Neural cell (in vitro differentiated cells): ENCODE measurements around the gene NOM1. TPM values are rescaled to one million over a fixed set of nuclear protein-coding genes. Genes with fewer than 3 reads are reported as not detected.

Experiments used
- H2AFZ ChIP-seq: fragments of 200-600, 300-800 bp; sonication (generic), shearing (Covaris generic); 2 replicates; pipeline ENCODE4 v1.6.0; 2014; ENCODE audit warnings: low read depth, mild to moderate bottlenecking, antibody characterized with exemption, low read length, moderate library complexity
- H3F3A ChIP-seq: fragments of 200-600 bp; shearing (Covaris generic); 2 replicates; pipeline ENCODE4 v1.6.1; 2016; ENCODE audit warnings: mild to moderate bottlenecking, moderate library complexity, mixed read lengths, antibody characterized with exemption, low read length; ENCODE audit not compliant: insufficient read depth, poor library complexity, severe bottlenecking
- H3K27ac ChIP-seq: fragments of 200-600, 300-800 bp; sonication (generic), shearing (Covaris generic); 2 replicates; pipeline ENCODE4 v1.5.1; 2014; ENCODE audit warnings: mild to moderate bottlenecking, low read length, moderate library complexity
- H3K27me3 ChIP-seq: fragments of 300-800, 200-600 bp; sonication (generic), shearing (Covaris generic); 2 replicates; pipeline ENCODE4 v1.6.0; 2014; ENCODE audit warnings: mild to moderate bottlenecking, low read depth, low read length, moderate library complexity; ENCODE audit not compliant: insufficient read depth
- H3K36me3 ChIP-seq: fragments of 300-800, 200-600 bp; sonication (generic), shearing (Covaris generic); 2 replicates; pipeline ENCODE4 v1.5.1; 2014; ENCODE audit warnings: mild to moderate bottlenecking, antibody characterized with exemption, low read length, moderate library complexity; ENCODE audit not compliant: insufficient read depth
- H3K4me2 ChIP-seq: fragments of 300-800, 200-600 bp; sonication (generic), shearing (Covaris generic); 2 replicates; pipeline ENCODE4 v1.6.0; 2014; ENCODE audit warnings: mild to moderate bottlenecking, low read length
- H3K4me3 ChIP-seq: fragments of 300-800, 200-600 bp; sonication (generic), shearing (Covaris generic); 2 replicates; pipeline ENCODE4 v1.5.1; 2014; ENCODE audit warnings: mild to moderate bottlenecking, low read length, moderate library complexity
- H3K79me2 ChIP-seq: fragments of 200-600 bp; shearing (Covaris generic); replicated peaks from 2 replicates; pipeline ENCODE4 v1.6.0; 2014; ENCODE audit warnings: mild to moderate bottlenecking, low read length, moderate library complexity; ENCODE audit not compliant: insufficient read depth
- H3K9ac ChIP-seq: fragments of 300-800, 200-600 bp; sonication (generic), shearing (Covaris generic); 2 replicates; pipeline ENCODE4 v1.6.1; 2016; ENCODE audit warnings: mild to moderate bottlenecking, low read length, mixed read lengths
- H3K9me2 ChIP-seq: fragments of 200-600 bp; shearing (Covaris generic); 2 replicates; pipeline ENCODE4 v1.6.1; 2016; ENCODE audit warnings: mild to moderate bottlenecking, low read length, mixed read lengths; ENCODE audit not compliant: insufficient read depth
- H3K9me3 ChIP-seq: fragments of 200-600, 300-800 bp; sonication (generic), shearing (Covaris generic); 2 replicates; pipeline ENCODE4 v1.6.1; 2016; ENCODE audit warnings: mild to moderate bottlenecking, mixed run types, low read length, moderate library complexity, mixed read lengths
- H4K20me1 ChIP-seq: fragments of 200-600 bp; shearing (Covaris generic); 2 replicates; pipeline ENCODE4 v1.6.1; 2016; ENCODE audit warnings: mild to moderate bottlenecking, mixed run types; ENCODE audit not compliant: insufficient read depth
- EP300 ChIP-seq: fragments of 450-650 bp; conservative IDR thresholded peaks from 2 replicates; pipeline ENCODE4 v1.6.1; 2014; ENCODE audit warnings: antibody characterized with exemption, mild to moderate bottlenecking, moderate library complexity; ENCODE audit not compliant: poor library complexity, severe bottlenecking
- EZH2 ChIP-seq: fragments of 200-600, 300-800 bp; shearing (Covaris generic), sonication (generic); IDR thresholded peaks from 2 replicates; pipeline ENCODE4 v1.6.1; 2014; ENCODE audit warnings: antibody characterized with exemption, low read length, borderline replicate concordance, mild to moderate bottlenecking; ENCODE audit not compliant: insufficient read depth, poor library complexity, severe bottlenecking
- MXI1 ChIP-seq: fragments of 450-650 bp; conservative IDR thresholded peaks from 2 replicates; pipeline ENCODE4 v1.6.1; 2014; ENCODE audit warnings: antibody characterized with exemption, mild to moderate bottlenecking; ENCODE audit not compliant: poor library complexity, severe bottlenecking
- POLR2AphosphoS5 ChIP-seq: IDR thresholded peaks from 2 replicates; pipeline ENCODE4 v1.6.1; 2012
- RAD21 ChIP-seq: fragments of 450-650 bp; conservative IDR thresholded peaks from 2 replicates; pipeline ENCODE4 v1.6.1; 2014; ENCODE audit warnings: antibody characterized with exemption, mild to moderate bottlenecking, moderate library complexity
- SMC3 ChIP-seq: fragments of 450-650 bp; conservative IDR thresholded peaks from 2 replicates; pipeline ENCODE4 v1.6.1; 2014; ENCODE audit warnings: antibody characterized with exemption, mild to moderate bottlenecking, moderate library complexity; ENCODE audit not compliant: poor library complexity
- TAF1 ChIP-seq: IDR thresholded peaks from 2 replicates; pipeline ENCODE4 v1.6.1; 2012; ENCODE audit warnings: low read depth
- polyA plus RNA-seq: library from polyadenylated mRNA; depleted of rRNA; stranded (reverse); fragments of >200 nt; gene quantifications from 2 replicates; pipeline ENCODE4 v1.2.3, GENCODE V29; 2014
- TF ChIP-seq, protein P1 (sequence below): IDR thresholded peaks from 2 replicates; pipeline ENCODE4 v1.6.1; 2012; ENCODE audit warnings: borderline replicate concordance
- TF ChIP-seq, protein P2 (sequence below): fragments of 450-650 bp; IDR thresholded peaks from 2 replicates; pipeline ENCODE4 v1.5.1; 2014; ENCODE audit warnings: antibody characterized with exemption, mild to moderate bottlenecking, moderate library complexity; ENCODE audit not compliant: poor library complexity, severe bottlenecking

Gene NOM1
- polyA plus RNA-seq, 1 donor from 2014 or later: 22.5 TPM

DNA sequence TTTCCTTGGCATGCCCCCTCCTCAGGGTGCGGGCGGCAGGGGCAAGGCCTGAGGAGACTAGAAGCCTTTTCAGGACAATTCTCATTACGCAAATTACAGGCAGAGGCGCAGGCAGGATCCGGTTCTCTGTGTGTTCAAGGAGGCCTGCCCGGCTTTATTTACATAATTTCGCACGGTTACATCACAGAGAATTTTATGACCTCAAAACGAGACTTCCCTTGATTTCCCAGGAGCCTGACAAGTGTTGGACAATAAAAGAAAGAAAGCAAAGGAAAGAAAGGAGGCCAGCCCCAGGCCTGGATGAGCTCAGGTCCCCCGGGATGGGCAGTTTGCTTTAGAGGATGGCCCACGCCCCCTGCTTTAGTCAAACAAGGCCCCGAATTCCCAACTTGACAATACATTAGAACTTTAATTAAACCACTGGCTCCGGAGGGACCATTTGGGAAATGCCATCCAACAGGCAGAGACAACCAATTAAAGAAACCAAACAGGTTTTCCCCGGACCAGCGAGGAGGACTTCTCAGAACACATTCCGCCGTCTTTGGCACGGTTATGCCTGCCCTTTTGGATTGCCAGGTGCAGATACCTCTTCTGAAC, 58.1 kb downstream of the NOM1 start:
- Histone ChIP-seq H3K9ac (no peak overlapping the region), H3F3A (no peaks in the 10 kb centered on the region), H3K4me2 (no peak overlapping the region), H3K79me2 (no peaks in the 10 kb centered on the region), H2AFZ (no peak overlapping the region), H3K9me2 (no peaks in the 10 kb centered on the region), H3K4me3 (no peak overlapping the region), H3K27ac (no peak overlapping the region), H3K9me3 (no peaks in the 10 kb centered on the region), H3K36me3 (no peaks in the 10 kb centered on the region), H4K20me1 (no peaks in the 10 kb centered on the region), H3K27me3 (peaks cover 94% of the 10 kb centered on the region)
- TF ChIP-seq, protein P1, sequence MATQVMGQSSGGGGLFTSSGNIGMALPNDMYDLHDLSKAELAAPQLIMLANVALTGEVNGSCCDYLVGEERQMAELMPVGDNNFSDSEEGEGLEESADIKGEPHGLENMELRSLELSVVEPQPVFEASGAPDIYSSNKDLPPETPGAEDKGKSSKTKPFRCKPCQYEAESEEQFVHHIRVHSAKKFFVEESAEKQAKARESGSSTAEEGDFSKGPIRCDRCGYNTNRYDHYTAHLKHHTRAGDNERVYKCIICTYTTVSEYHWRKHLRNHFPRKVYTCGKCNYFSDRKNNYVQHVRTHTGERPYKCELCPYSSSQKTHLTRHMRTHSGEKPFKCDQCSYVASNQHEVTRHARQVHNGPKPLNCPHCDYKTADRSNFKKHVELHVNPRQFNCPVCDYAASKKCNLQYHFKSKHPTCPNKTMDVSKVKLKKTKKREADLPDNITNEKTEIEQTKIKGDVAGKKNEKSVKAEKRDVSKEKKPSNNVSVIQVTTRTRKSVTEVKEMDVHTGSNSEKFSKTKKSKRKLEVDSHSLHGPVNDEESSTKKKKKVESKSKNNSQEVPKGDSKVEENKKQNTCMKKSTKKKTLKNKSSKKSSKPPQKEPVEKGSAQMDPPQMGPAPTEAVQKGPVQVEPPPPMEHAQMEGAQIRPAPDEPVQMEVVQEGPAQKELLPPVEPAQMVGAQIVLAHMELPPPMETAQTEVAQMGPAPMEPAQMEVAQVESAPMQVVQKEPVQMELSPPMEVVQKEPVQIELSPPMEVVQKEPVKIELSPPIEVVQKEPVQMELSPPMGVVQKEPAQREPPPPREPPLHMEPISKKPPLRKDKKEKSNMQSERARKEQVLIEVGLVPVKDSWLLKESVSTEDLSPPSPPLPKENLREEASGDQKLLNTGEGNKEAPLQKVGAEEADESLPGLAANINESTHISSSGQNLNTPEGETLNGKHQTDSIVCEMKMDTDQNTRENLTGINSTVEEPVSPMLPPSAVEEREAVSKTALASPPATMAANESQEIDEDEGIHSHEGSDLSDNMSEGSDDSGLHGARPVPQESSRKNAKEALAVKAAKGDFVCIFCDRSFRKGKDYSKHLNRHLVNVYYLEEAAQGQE: no peak
- TF ChIP-seq TAF1: no peak
- no peak for TF ChIP-seq POLR2AphosphoS5
- TF ChIP-seq EZH2: no peak
- TF ChIP-seq, protein P2, sequence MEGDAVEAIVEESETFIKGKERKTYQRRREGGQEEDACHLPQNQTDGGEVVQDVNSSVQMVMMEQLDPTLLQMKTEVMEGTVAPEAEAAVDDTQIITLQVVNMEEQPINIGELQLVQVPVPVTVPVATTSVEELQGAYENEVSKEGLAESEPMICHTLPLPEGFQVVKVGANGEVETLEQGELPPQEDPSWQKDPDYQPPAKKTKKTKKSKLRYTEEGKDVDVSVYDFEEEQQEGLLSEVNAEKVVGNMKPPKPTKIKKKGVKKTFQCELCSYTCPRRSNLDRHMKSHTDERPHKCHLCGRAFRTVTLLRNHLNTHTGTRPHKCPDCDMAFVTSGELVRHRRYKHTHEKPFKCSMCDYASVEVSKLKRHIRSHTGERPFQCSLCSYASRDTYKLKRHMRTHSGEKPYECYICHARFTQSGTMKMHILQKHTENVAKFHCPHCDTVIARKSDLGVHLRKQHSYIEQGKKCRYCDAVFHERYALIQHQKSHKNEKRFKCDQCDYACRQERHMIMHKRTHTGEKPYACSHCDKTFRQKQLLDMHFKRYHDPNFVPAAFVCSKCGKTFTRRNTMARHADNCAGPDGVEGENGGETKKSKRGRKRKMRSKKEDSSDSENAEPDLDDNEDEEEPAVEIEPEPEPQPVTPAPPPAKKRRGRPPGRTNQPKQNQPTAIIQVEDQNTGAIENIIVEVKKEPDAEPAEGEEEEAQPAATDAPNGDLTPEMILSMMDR: no peak
- no peak for TF ChIP-seq EP300
- no peak for TF ChIP-seq SMC3
- no peak for TF ChIP-seq RAD21
- TF ChIP-seq MXI1: no peak

DNA sequence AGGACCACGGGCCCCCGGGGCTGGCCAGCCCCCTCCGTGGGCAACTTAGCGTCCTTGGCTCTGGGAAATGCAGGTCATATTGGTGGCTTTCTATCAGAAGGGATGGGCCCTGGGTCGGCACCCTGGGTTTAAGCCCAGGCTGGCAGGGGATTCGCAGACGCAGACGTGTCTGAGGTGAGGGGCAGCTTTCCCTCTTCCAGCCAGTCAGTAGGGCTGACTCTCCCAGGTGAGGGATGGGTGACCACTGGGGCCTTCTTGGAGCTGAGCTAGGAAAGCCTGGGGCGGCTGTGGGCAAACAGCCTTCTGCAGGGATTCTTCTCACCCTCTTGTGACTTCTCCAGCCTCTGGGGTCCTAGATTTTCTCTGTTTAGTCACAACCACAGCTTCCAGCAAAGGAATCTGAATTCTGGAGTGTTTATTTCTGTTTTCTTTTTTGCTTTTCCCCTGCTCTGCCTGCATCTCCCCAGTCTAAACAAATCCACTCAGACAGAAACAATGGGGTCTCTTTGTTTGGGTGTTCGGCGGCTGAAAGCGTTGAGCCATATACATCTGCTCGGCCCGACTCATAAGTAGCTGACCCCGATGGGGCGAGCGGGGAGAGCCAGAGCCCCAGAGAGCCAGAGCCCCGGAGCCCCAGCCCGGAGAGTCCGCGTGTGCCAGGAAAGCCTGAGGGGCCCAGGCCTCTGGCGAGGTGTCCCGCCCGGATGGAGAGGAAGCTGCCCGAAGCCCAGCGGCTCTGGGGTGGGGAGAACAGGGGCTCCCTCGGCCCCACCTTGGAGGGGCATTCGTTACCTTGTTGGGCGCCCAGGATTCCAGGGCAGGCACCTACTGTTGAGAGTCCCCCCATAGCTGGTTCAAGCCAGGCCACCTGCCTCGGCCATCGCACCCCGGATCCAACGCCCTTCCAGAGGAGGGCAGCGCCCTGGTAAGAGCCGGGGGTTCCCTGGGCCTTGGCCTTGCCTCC, 59.0 kb downstream of the NOM1 start:
- no peak for TF ChIP-seq EZH2
- TF ChIP-seq RAD21: no peak
- TF ChIP-seq TAF1: no peak
- no peak for TF ChIP-seq MXI1
- no peak for TF ChIP-seq SMC3
- TF ChIP-seq, protein P2: no peak
- TF ChIP-seq POLR2AphosphoS5: no peak
- TF ChIP-seq, protein P1: no peak
- TF ChIP-seq EP300: no peak
- H3K4me2 ChIP-seq: no peak overlapping the region
- H3K36me3 ChIP-seq: no peaks in the 10 kb centered on the region
- no peak overlapping the region for H3K27ac ChIP-seq
- H3K79me2 ChIP-seq: no peaks in the 10 kb centered on the region
- no peak overlapping the region for H3K4me3 ChIP-seq
- H2AFZ ChIP-seq: no peak overlapping the region
- H3K27me3 ChIP-seq: peaks cover 94% of the 10 kb centered on the region
- no peaks in the 10 kb centered on the region for H3F3A ChIP-seq
- H3K9ac ChIP-seq: no peak overlapping the region
- no peaks in the 10 kb centered on the region for H3K9me3 ChIP-seq
- no peaks in the 10 kb centered on the region for H3K9me2 ChIP-seq
- H4K20me1 ChIP-seq: no peaks in the 10 kb centered on the region
